Measurements from ENCODE around the gene ISM1.

DNA sequence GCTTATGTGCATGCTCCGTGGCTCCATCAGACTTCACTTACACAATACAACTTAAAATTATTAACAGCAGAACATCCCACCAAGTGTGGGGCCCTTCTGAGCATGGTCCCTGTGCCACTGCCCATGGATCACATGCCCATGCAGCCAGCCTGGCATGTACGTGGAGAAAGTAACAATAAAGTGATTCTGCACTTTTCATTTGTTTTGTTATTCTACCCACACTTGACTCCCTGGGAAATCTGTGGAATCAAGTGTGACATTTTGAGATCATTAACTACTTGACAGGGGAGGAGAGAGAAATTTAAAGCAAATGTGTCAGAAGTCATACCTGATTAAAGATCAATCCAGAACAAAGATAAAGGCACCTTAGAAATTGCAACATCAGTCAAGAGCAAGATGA is 112.0 kb downstream of the ISM1 start:
- TF ChIP-seq, protein P1, sequence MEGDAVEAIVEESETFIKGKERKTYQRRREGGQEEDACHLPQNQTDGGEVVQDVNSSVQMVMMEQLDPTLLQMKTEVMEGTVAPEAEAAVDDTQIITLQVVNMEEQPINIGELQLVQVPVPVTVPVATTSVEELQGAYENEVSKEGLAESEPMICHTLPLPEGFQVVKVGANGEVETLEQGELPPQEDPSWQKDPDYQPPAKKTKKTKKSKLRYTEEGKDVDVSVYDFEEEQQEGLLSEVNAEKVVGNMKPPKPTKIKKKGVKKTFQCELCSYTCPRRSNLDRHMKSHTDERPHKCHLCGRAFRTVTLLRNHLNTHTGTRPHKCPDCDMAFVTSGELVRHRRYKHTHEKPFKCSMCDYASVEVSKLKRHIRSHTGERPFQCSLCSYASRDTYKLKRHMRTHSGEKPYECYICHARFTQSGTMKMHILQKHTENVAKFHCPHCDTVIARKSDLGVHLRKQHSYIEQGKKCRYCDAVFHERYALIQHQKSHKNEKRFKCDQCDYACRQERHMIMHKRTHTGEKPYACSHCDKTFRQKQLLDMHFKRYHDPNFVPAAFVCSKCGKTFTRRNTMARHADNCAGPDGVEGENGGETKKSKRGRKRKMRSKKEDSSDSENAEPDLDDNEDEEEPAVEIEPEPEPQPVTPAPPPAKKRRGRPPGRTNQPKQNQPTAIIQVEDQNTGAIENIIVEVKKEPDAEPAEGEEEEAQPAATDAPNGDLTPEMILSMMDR (conservative IDR thresholded peaks at IDR 0.05 in 1 of 2, IDR thresholded peaks at IDR 0.05 in 1 of 2; ENCODE audit: low read depth in 1 of 2, low read length in 2 of 2): no peak
- TF ChIP-seq EZH2 (IDR thresholded peaks at IDR 0.05; ENCODE audit: low read length, missing control alignments): no peak
